Endothelial cell (in vitro differentiated cells): ENCODE measurements around the gene GCGR. TPM values are rescaled to one million over a fixed set of nuclear protein-coding genes. Genes with fewer than 3 reads are reported as not detected.

ENCODE experiments used
- DNase-seq: peaks from one replicate; pipeline ENCODE4 v3.0.0; 2021; ENCODE audit warnings: low spot score
- H3K27ac Mint-ChIP-seq: one replicate; pipeline ENCODE4 v1.8.0; 2021; ENCODE audit warnings: mixed read lengths, inconsistent platforms; ENCODE audit not compliant: unreplicated experiment
- H3K27me3 Mint-ChIP-seq: one replicate; pipeline ENCODE4 v1.8.0; 2021; ENCODE audit warnings: mild to moderate bottlenecking, moderate library complexity, mixed read lengths, inconsistent platforms; ENCODE audit not compliant: unreplicated experiment
- H3K36me3 Mint-ChIP-seq: one replicate; pipeline ENCODE4 v1.8.0; 2021; ENCODE audit warnings: mild to moderate bottlenecking, low read depth, mixed read lengths, inconsistent platforms; ENCODE audit not compliant: unreplicated experiment
- H3K4me1 Mint-ChIP-seq: one replicate; pipeline ENCODE4 v1.8.0; 2021; ENCODE audit warnings: mild to moderate bottlenecking, mixed read lengths, inconsistent platforms; ENCODE audit not compliant: unreplicated experiment
- H3K4me3 Mint-ChIP-seq: one replicate; pipeline ENCODE4 v1.8.0; 2021; ENCODE audit warnings: mild to moderate bottlenecking, mixed read lengths, inconsistent platforms; ENCODE audit not compliant: unreplicated experiment
- H3K9me3 Mint-ChIP-seq: one replicate; pipeline ENCODE4 v1.8.0; 2021; ENCODE audit warnings: mixed read lengths, inconsistent platforms; ENCODE audit not compliant: unreplicated experiment
- CTCF ChIP-seq: fragments of 200-600 bp; sonication (generic); IDR thresholded peaks from one replicate; pipeline ENCODE4 v1.5.0; 2021; ENCODE audit warnings: antibody characterized with exemption; ENCODE audit not compliant: unreplicated experiment
- long read RNA-seq: library from polyadenylated mRNA; unstranded; transcript quantifications from one replicate; pipeline ENCODE4 v2.0.0, GENCODE V29; 2020; ENCODE audit not compliant: unreplicated experiment
- total RNA-seq: library from RNA; stranded (reverse); fragmentation: NEBNext Ultra II Directional; extraction: Animal tissue kit (Norgen Biotek cat#: 25700); gene quantifications from one replicate; pipeline ENCODE4 v1.2.1, GENCODE V29; 2021; ENCODE audit not compliant: unreplicated experiment

GCGR gene
- not detected for total RNA-seq
- long read RNA-seq: 0 reads

GRCh38 chr17:81803728-81804558 lies at the start of gene GCGR:
GCGR (plus strand) TSS chr17:81804150; CDS start chr17:81809019, 4,869 bp downstream.
- H3K9me3 Mint-ChIP-seq: no peaks in the 10 kb centered on the region
- peaks cover 4% of the 10 kb centered on the region for H3K36me3 Mint-ChIP-seq
- H3K4me1 Mint-ChIP-seq: no peaks in the 10 kb centered on the region
- H3K27ac Mint-ChIP-seq: no peak within 1 kb of the TSS
- H3K4me3 Mint-ChIP-seq: no peak within 1 kb of the TSS
- no peak for TF ChIP-seq CTCF
- H3K27me3 Mint-ChIP-seq: peaks cover 16% of the 10 kb centered on the region
- DNase-seq: no peak

GRCh38 chr17:81792675-81793615 lies 11.0 kb upstream of the GCGR start:
- no peak overlapping the region for H3K27ac Mint-ChIP-seq
- H3K27me3 Mint-ChIP-seq: no peaks in the 10 kb centered on the region

GRCh38 chr17:81794074-81794476 lies 9.9 kb upstream of the GCGR start:
- no peak overlapping the region for H3K27ac Mint-ChIP-seq
- no peak overlapping the region for H3K4me3 Mint-ChIP-seq
- no peaks in the 10 kb centered on the region for H3K36me3 Mint-ChIP-seq
- H3K27me3 Mint-ChIP-seq: no peaks in the 10 kb centered on the region
- H3K4me1 Mint-ChIP-seq: no peaks in the 10 kb centered on the region
- no peaks in the 10 kb centered on the region for H3K9me3 Mint-ChIP-seq
- TF ChIP-seq CTCF: no peak
- DNase-seq: no peak

More at GRCh38 chr17:81792675-81793615, 11.0 kb upstream of the GCGR start:
- Mint-ChIP-seq H3K4me1 (no peaks in the 10 kb centered on the region), H3K4me3 (no peak overlapping the region), H3K9me3 (no peaks in the 10 kb centered on the region), H3K36me3 (no peaks in the 10 kb centered on the region)
- no peak for TF ChIP-seq CTCF
- no peak for DNase-seq

- Mint-ChIP-seq H3K36me3 (no peaks in the 10 kb centered on the region), H3K9me3 (no peaks in the 10 kb centered on the region), H3K27me3 (peaks cover 2% of the 10 kb centered on the region), H3K4me3 (no peak overlapping the region), H3K27ac (no peak overlapping the region), H3K4me1 (no peaks in the 10 kb centered on the region)
- no peak for TF ChIP-seq CTCF
- DNase-seq: no peak
Measured at GRCh38 chr17:81794509-81794908, 9.4 kb upstream of the GCGR start.
